DND-41 (cell line): ENCODE results near the gene HIP1.

Experiments used
- CTCF ChIP-seq: IDR thresholded peaks from 2 replicates; pipeline ENCODE4 v1.5.1; 2012; ENCODE audit warnings: borderline replicate concordance, low read length, moderate library complexity, mild to moderate bottlenecking; ENCODE audit not compliant: poor library complexity, severe bottlenecking; ENCODE audit errors: extremely low read depth
- EZH2 ChIP-seq: IDR thresholded peaks from 3 replicates; pipeline ENCODE4 v1.6.1; 2012; ENCODE audit warnings: borderline replicate concordance, low read depth, mild to moderate bottlenecking, moderate library complexity, low read length, inconsistent platforms; ENCODE audit not compliant: severe bottlenecking

GRCh38 chr7:75686551-75686950, 52.2 kb downstream of the HIP1 start:
- TF ChIP-seq CTCF: no peak
- TF ChIP-seq EZH2: no peak
